ENCODE data around the gene CDC42BPA.

DNA sequence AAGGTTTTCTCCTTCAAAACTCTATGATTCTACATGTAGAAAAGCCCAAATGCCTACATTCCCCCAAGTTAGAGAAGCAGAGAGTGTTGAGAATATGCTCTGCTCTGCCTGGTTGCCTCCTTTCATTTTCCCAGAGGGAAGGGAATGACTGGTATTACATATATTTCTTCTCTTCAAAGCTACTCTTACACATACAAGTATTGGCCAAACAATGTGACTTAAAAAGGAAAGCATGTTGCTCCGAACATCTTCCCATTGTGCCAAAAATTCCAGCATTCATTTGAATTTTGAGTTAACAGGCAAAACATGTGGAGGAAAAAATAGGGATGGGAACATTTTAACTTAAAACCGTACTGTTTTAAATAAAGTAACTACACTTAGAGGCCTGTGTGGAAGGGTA, 253.0 kb downstream of the CDC42BPA start:
- TF ChIP-seq POLR2A (IDR thresholded peaks at IDR 0.05), result no peak
- TF ChIP-seq, protein P1, sequence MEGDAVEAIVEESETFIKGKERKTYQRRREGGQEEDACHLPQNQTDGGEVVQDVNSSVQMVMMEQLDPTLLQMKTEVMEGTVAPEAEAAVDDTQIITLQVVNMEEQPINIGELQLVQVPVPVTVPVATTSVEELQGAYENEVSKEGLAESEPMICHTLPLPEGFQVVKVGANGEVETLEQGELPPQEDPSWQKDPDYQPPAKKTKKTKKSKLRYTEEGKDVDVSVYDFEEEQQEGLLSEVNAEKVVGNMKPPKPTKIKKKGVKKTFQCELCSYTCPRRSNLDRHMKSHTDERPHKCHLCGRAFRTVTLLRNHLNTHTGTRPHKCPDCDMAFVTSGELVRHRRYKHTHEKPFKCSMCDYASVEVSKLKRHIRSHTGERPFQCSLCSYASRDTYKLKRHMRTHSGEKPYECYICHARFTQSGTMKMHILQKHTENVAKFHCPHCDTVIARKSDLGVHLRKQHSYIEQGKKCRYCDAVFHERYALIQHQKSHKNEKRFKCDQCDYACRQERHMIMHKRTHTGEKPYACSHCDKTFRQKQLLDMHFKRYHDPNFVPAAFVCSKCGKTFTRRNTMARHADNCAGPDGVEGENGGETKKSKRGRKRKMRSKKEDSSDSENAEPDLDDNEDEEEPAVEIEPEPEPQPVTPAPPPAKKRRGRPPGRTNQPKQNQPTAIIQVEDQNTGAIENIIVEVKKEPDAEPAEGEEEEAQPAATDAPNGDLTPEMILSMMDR (IDR thresholded peaks at IDR 0.05), result no peak

Measured in testis (tissue), 2 donors.